Tongue (tissue), 3 donors: ENCODE measurements around the gene CTNNB1. TPM values are rescaled to one million over a fixed set of nuclear protein-coding genes. Genes with fewer than 3 reads are reported as not detected.
"Not testable (repeated sequence)": the region's sequence is repeated elsewhere in the genome, so short reads cannot be mapped to it uniquely, and the experiment has no call there.

Experiments used
- DNase-seq: peaks from one replicate; pipeline ENCODE4 v3.0.0-alpha.2; 2015
- small RNA-seq: library from RNA; depleted of rRNA; stranded (forward); fragments of <200 nt; gene quantifications from one replicate; pipeline ENCODE3, GENCODE V24; 2014; ENCODE audit warnings: low replicate concordance
- total RNA-seq: library from RNA; depleted of rRNA; stranded (reverse); fragments of >200 nt; gene quantifications from one replicate; pipeline ENCODE4 v1.2.3, GENCODE V29; 2014

Gene CTNNB1
- total RNA-seq, 1 donor from 2014 or later, result 652 TPM

DNA sequence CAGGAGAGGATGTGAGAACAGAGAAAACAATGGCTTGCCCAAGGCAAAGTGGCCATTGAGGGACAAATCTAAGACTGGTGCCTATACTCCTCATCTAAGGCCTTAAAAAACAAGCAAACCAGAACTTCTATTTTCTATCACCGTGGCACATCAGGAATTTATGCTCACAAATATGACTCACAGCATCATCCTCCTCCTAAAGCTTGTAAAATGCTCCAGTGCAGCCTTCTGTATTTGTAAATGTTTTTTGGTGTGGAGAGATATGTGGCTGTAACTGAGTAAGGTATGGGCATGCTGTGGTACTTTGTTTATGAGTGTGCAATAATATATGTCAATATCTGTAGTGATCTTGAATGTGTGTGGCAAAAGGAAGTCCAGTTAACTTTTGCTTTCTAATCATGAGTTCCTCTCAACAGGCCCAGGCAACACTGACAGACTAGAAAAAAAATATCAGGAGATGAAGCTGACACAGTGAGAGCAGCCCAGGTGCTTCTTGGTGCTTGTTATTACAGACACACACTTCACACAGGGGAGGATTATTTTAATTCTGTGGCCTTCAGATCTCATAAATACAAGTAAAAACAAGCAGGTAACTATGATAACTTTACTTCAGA, 60.3 kb downstream of the CTNNB1 start:
- DNase-seq, result no peak

DNA sequence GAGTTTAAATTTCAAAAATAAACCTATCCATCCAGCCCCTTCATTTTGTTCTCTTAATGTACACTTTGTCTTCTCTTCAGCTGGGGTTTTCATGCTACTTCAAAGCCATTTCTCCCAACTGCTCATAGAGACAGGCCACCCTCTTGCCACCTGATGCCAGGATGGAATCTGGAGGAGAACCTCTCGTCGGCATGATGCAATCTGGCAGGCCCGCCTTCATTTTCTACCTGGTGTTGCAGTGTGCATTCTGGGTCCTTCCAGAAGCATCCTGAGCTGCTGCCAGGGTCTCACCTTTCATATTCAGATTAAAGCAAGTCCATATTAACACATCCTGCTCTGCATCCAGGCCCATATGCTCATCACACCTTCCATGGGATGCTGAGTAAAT, 60.8 kb downstream of the CTNNB1 start:
- no peak for DNase-seq

DNA sequence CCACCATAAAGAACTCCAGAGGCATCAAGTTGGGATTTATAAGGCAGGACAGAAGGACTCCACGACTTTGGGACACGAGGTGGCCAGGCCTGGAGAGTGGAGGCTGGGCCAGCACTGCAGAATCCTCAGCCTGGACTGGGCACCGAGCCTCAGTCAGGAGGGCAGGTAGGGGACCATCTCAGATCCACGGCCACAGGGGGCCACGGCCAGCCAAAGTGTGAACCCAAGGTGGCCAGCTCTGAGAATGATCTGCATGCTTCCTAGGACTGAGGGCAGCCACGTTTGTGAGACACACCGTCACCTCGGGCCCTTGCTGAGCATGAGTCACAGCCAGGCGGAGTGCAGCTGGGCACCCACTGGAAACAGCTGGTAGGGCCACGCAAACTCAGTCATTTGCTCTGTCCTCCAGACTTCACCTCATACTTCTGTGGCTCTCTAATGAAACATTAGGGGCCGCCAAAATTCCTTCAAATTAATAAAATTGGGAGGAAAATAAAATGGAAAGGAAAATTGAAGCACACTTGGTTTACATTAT, 65.8 kb downstream of the CTNNB1 start:
- no peak for DNase-seq

DNA sequence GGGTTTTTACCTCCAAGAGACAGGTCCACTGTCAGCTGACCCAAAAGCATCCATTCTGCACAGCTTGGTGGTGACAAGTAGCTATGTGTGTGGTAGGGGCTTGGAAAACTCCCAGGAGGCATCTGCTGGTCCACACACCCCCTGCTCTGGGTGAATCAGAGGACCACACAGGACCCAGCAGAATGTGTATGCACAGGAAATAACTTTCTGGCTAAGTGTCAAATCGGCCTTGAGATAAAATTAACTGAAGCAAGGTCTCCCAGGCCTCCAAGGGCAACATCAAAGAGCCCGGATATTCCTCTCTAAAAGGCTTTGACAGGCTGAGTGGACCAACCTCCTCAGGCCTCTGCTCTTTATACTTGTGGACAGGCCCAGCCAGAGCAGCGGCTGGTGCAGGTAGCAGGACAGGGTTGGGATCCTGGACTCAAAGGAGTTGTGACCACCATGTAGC, 66.5 kb downstream of the CTNNB1 start:
- DNase-seq, result no peak

DNA sequence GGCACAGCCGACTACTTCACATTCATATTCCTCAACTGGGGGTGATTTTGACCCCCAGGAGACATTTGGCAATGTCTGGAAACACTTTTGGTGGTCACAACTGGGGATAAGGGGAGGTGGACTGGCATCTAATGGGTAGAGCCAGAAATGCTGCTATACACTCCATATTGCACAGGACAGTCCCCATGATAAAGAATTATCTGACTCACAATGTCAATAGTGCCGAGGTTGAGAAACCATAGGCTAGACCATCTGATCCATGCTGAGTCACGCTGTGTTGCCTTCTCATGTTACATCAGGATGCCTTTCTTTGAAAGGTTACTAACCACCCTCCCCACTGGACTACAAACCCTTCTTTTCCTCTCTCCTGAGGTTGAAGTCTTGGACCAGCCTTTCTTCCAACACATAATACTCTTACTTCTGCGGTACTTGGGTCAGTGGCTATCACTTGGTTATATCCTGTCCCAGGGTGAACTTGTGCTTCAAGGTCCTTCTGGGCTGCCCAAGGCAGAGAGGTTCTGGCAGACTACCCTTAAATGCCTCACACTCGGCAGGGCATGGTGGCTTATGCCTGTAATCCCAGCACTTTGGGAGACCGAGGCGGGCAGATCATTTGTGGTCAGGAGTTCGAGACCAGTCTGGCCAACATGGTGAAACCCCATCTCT, 68.8 kb downstream of the CTNNB1 start:
- DNase-seq, result no peak

DNA sequence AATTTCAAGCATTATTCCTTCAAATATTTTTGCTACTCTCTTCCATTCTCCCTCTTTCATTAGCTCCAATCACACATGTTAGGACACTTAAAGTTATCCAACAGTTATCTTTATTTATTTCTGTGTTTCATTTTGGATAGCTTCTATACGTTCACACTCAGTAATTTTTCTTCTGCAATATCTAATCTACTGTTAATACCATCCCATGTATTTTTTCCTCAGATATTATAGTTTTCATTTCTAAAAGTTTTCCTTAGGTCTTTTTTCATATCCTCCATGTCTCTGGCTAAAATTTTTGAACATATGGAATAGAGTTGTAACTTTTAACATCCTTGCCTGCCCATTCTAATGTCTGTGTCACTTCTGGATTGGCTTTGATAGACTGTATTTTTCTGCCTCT, 73.4 kb downstream of the CTNNB1 start:
- no peak for DNase-seq

DNA sequence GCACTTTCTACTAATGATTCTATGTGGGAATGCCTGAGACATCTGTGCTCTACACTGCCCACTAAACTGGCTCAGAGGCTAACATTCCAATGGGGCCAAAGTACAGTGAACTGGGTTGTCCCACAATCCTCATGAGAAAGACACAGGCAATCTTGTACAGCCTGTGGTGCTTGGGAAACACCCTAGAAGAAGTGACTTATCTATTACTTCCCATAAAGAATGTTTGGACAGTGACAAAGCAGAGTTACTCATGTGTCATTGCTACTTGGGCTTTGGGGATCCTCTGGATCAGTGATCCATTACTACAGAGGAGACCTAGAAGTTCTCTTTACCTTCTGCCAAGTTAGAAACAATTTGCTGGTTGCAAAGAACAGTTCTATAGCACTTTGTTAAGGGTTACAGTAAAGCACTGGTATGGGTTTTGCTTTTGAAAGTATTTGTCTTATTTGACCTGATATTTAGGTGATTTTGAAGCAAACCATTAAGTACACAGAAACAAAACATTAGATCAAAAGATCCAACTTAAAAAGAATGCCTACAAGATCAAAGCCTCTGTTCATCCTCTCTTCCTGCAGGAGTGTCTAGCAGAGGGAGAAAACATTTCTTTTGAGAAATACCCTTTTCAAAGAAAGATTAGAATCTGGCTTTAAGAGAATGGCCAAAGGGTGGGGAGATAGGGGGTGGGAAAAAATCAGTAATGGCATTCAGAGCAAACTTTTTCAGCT, 75.8 kb downstream of the CTNNB1 start:
- no peak for DNase-seq

DNA sequence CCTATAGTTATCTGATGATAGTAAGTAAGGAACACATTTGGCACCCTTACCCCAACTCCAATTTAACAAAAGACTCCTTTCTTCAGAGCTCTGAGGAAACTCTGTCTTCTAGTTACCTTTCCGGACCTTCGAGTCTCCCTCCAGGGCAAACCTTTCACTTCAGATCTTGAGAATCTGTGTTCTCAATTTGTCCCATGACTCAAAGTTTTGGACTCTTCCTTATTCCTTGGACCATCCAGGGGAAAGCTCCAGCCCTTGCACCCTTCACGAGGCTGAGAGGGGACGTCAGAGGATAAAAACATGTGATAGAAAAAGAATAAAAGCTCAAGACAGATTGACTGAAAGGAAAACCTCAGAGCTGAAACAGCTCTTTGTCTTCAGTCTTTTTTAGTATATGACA, 76.9 kb downstream of the CTNNB1 start:
- DNase-seq, result no peak

DNA sequence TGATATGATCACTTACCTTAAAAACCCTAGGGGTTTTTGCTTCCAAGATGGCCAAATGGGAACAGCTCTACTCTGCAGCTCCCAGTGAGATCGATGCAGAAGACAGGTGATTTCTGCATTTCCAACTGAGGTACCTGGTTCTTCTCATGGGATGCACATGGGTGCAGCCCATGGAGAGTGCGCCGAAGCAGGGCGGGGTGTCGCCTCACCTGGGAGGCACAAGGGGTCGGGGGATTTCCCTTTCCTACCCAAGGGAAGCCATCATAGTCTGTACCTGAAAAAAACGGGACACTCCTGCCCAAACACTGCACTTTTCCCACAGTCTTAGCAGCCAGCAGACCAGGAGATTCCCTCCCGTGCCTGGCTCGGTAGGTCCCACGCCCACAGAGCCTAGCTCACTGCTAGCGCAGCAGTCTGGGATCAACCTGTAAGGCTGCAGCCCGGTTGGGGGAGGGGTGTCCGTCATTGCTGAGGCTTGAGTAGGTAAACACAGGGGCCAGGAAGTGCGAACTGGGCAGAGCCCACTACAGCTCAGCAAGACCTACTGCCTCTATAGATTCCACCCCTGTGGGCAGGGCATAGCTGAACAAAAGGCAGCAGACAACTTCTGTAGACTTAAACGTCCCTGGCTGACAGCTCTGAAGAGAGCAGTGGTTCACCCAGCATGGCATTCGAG, 78.6 kb downstream of the CTNNB1 start:
- no peak for DNase-seq

DNA sequence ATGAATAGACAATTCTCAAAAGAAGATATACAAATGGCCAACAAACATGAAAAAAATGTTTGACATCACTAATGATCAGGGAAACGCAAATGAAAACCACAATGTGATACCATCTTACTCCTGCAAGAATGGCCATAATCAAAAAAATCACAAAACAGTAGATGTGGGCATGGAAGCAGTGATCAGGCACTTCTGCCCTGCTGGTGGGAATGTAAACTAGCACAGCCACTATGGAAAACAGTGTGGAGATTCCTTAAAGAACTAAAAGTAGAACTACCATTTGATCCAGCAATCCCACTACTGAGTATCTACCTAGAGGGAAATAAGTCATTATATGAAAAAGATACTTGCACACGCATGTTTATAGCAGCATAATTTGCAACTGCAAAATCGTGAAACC, 85.6 kb downstream of the CTNNB1 start:
- not testable (repeated sequence) for DNase-seq

DNA sequence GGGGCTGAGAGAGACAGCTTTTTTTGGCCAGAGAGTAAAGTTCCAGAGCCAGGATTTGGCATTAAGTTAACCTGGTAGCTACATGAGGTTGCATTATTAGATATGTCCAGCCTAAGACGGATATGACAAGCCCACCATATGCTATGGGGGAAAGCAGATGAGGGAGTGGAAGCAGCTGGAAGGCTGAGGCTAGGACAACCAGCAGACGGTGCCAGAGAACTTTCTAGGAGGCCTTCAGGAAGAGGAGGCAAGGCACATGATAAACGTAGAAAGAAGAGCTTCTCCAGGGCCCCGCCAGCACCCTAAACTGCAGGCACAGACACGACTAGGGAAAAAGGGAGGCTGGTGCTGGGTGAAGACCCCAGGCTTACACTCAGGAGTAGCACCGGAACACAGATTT, 87.0 kb downstream of the CTNNB1 start:
- DNase-seq, result no peak

DNA sequence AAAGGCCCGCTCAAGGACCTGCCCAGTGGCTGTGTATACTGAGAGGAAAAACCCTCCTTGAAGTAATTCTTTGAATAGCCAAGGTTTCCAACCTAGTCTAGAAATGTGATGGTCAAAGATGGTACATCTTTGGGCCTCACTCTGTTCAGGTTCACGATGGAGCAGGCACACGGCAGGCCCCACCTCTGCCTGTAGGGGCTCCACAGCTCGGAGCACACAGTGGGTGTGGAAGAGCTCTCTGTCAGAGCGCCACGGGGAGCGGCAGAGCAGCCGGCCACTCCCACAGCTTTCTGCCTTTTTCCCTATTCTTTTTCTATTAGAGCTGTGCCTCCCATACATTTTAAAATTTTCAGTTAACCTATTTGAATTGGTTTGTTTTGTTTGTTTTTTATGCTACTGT, 89.5 kb downstream of the CTNNB1 start:
- DNase-seq, result no peak

Small RNA genes lying within 50 kb of the gene (small RNA-seq; reads per million reads assigned to genes)
- gene MRPS31P1, result not detected
